ENCODE measurements around the gene ADAM21. TPM values are rescaled to one million over a fixed set of nuclear protein-coding genes. Genes with fewer than 3 reads are reported as not detected.

Gene ADAM21
- total RNA-seq, 2 experiments from 2014 or later = not detected

DNA sequence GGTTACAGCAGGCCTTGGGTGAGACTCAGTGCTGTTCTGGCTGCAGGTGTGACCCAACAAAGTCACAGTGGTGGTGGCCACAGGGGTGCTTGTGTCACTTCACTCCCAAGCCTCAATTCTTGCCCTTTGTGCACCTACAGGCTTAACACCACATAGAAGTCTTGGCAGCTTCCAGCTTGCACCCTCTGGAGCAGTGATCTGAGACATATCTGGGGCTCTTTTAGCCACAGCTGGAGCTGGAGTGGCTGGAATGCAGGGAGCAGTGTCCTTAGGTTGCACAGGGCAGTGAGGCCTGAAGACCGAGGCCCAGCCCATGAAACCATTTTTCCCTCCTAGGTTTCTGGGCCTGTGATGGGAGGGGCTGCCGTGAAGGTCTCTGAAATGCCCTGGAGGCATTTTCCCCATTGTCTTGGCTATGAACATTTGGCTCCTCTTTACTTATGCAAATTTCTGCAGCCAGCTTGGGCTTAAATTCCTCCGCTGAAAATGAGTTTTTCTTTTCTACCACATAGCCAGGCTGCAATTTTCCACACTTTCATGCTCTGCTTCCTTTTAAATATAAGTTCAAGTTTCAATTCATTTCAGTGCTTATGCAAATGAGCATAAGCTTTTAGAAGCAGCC lies 37.7 kb downstream of the ADAM21 start:
- H2AFZ ChIP-seq (ENCODE audit: low read length) = no peak overlapping the region
- peaks cover 13% of the 10 kb centered on the region; the same call in 1 of the 2 replicates for H3K9me3 ChIP-seq (ENCODE audit: low read length)
- BruUV-seq (replicated peaks) = no TSS peak
- no peak overlapping the region for H3K4me2 ChIP-seq (ENCODE audit: low read length)
- H3K9me2 ChIP-seq (ENCODE audit: insufficient read depth, low read length) = no peaks in the 10 kb centered on the region
- intact Hi-C loops (cut with micrococcal nuclease; ENCODE audit: unreplicated experiment) = no loop called here
- no peaks in the 10 kb centered on the region for H3K36me3 ChIP-seq (ENCODE audit: insufficient read depth, low read length)
- DNase-seq (ENCODE audit: low spot score) = peak; percentile 11
- TF ChIP-seq EZH2phosphoT487 (IDR thresholded peaks at IDR 0.05; ENCODE audit: borderline replicate concordance, low read depth, low read length) = no peak
- TF ChIP-seq, protein P1, sequence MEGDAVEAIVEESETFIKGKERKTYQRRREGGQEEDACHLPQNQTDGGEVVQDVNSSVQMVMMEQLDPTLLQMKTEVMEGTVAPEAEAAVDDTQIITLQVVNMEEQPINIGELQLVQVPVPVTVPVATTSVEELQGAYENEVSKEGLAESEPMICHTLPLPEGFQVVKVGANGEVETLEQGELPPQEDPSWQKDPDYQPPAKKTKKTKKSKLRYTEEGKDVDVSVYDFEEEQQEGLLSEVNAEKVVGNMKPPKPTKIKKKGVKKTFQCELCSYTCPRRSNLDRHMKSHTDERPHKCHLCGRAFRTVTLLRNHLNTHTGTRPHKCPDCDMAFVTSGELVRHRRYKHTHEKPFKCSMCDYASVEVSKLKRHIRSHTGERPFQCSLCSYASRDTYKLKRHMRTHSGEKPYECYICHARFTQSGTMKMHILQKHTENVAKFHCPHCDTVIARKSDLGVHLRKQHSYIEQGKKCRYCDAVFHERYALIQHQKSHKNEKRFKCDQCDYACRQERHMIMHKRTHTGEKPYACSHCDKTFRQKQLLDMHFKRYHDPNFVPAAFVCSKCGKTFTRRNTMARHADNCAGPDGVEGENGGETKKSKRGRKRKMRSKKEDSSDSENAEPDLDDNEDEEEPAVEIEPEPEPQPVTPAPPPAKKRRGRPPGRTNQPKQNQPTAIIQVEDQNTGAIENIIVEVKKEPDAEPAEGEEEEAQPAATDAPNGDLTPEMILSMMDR (conservative IDR thresholded peaks at IDR 0.05; ENCODE audit: low read length) = no peak
- no peak overlapping the region for H3K27ac ChIP-seq (ENCODE audit: low read depth, low read length, poor library complexity, severe bottlenecking)
- H3K4me3 ChIP-seq (ENCODE audit: low read depth, low read length, poor library complexity, severe bottlenecking) = no peak overlapping the region
- no peaks in the 10 kb centered on the region for H4K20me1 ChIP-seq (ENCODE audit: insufficient read depth, low read length)
- no peaks in the 10 kb centered on the region for H3K4me1 ChIP-seq (ENCODE audit: insufficient read depth, low read length, poor library complexity, severe bottlenecking)
- CTCF ChIA-PET (ENCODE audit: unreplicated experiment) = no interaction called here
- no peaks in the 10 kb centered on the region for H3K79me2 ChIP-seq (ENCODE audit: insufficient read depth, low read depth, low read length)
- POLR2A ChIA-PET = interaction anchor here (0.6 kb wide), 1 partner anchor 481 kb away, joined by 3 read pairs; no protein-coding TSS in a partner anchor

- Histone ChIP-seq H3K27ac (ENCODE audit: low read depth, low read length, poor library complexity, severe bottlenecking) (no peak overlapping the region), H2AFZ (ENCODE audit: low read length) (no peak overlapping the region), H4K20me1 (ENCODE audit: insufficient read depth, low read length) (no peaks in the 10 kb centered on the region), H3K36me3 (ENCODE audit: insufficient read depth, low read length) (no peaks in the 10 kb centered on the region), H3K79me2 (ENCODE audit: insufficient read depth, low read depth, low read length) (no peaks in the 10 kb centered on the region), H3K4me3 (ENCODE audit: low read depth, low read length, poor library complexity, severe bottlenecking) (no peak overlapping the region), H3K4me2 (ENCODE audit: low read length) (no peak overlapping the region), H3K9me3 (ENCODE audit: low read length) (no peaks in the 10 kb centered on the region), H3K9me2 (ENCODE audit: insufficient read depth, low read length) (no peaks in the 10 kb centered on the region), H3K4me1 (ENCODE audit: insufficient read depth, low read length, poor library complexity, severe bottlenecking) (no peaks in the 10 kb centered on the region)
- DNase-seq (ENCODE audit: low spot score) = no peak
- BruUV-seq (replicated peaks) = no TSS peak
- CTCF ChIA-PET (ENCODE audit: unreplicated experiment) = no interaction called here
- POLR2A ChIA-PET = interaction anchor here (0.6 kb wide), 1 partner anchor 501 kb away, joined by 3 read pairs; no protein-coding TSS in a partner anchor
- intact Hi-C loops (cut with micrococcal nuclease; ENCODE audit: unreplicated experiment) = no loop called here
- TF ChIP-seq, protein P1 (conservative IDR thresholded peaks at IDR 0.05; ENCODE audit: low read length) = no peak
- TF ChIP-seq EZH2phosphoT487 (IDR thresholded peaks at IDR 0.05; ENCODE audit: borderline replicate concordance, low read depth, low read length) = no peak
Measured at GRCh38 chr14:70498191-70498590, 46.2 kb downstream of the ADAM21 start.

Small RNA genes within 50 kb of the gene (small RNA-seq; reads per million reads assigned to genes)
- not detected for gene RNU6-659P

Other genes with a start within 250 kb of the ADAM21 start
- 8.2 and 10.3 TPM in 2 replicates for gene COX16, start 92.5 kb upstream of the ADAM21 start, total RNA-seq (2014; rRNA removed; shearing (Covaris generic))
- gene COX16, start 92.5 kb upstream of the ADAM21 start, total RNA-seq (2022) = 22.9 and 30.7 TPM in 2 replicates
- gene SYNJ2BP, start 35.1 kb upstream of the ADAM21 start, total RNA-seq (2014; rRNA removed; shearing (Covaris generic)) = 6.2 and 6.4 TPM in 2 replicates
- 7.9 and 9.2 TPM in 2 replicates for gene SYNJ2BP, start 35.1 kb upstream of the ADAM21 start, total RNA-seq (2022)
- 0.05 and 0.88 TPM in 2 replicates for gene ADAM20, start 82.8 kb downstream of the ADAM21 start, total RNA-seq (2014; rRNA removed; shearing (Covaris generic))
- gene ADAM20, start 82.8 kb downstream of the ADAM21 start, total RNA-seq (2022) = 0.23 and 0.30 TPM in 2 replicates
- 28.4 and 28.8 TPM in 2 replicates for gene MED6, start 148.5 kb downstream of the ADAM21 start, total RNA-seq (2014; rRNA removed; shearing (Covaris generic))
- gene MED6, start 148.5 kb downstream of the ADAM21 start, total RNA-seq (2022) = 57.7 and 59.2 TPM in 2 replicates
- gene TTC9, start 189.7 kb downstream of the ADAM21 start, total RNA-seq (2014; rRNA removed; shearing (Covaris generic)) = 8.1 and 11.0 TPM in 2 replicates
- 13.0 and 14.1 TPM in 2 replicates for gene TTC9, start 189.7 kb downstream of the ADAM21 start, total RNA-seq (2022)